Hindlimb muscle (tissue), 1 donor: ENCODE results near the gene TMEM220. TPM values are rescaled to one million over a fixed set of nuclear protein-coding genes. Genes with fewer than 3 reads are reported as not detected.
"Not testable (repeated sequence)": the region's sequence is repeated elsewhere in the genome, so short reads cannot be mapped to it uniquely, and the experiment has no call there.

Experiments
- DNase-seq: peaks from one replicate; pipeline ENCODE4 v3.0.0-alpha.2; 2013
- polyA plus RNA-seq: library from polyadenylated mRNA; unstranded; fragments of 120-200 nt; gene quantifications from one replicate; pipeline ENCODE4 v1.2.1, GENCODE V29; 2013; ENCODE audit not compliant: insufficient read length

Gene TMEM220
- polyA plus RNA-seq, 1 donor: 11.3 TPM

DNA sequence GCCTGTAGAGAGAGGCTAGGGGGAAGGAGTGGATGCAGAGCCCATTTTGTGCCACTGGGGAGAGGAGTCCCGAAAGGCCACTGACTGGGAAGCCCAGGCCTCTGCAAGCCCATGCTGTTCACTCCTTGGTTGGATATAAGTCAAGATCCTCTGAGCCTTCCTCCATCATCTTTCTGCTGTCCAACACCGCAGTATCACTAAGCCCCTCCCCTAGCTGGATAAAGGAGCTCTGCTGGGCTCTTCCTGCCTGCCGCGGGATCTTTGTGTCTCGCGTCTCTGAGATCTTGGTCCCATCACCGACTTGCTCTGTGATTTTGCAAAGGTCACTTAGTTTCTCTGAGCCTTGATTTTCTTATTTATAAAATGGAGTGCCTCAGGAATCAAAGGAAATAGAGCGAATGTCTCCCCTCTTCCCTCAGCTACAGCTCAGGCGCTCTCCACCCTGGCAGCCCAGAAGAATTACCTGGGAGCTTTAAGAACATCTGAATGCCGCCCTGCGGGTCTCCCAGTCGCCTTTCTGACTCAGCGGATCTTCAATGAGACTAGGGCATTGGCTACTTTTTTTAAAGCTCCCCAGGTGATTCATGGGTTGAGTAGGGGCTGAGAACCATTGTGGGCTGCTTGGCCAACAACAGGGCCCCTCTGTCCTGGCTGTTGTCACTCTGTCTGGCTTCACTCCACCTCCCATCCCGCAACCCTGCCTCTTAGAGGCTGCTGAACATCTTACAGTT lies 25.2 kb upstream of the TMEM220 start:
- no peak for DNase-seq

GRCh38 chr17:10754109-10754508 lies 24.3 kb upstream of the TMEM220 start:
- DNase-seq: no peak

- DNase-seq: no peak
Observed at GRCh38 chr17:10752696-10753095, 22.9 kb upstream of the TMEM220 start.

DNA sequence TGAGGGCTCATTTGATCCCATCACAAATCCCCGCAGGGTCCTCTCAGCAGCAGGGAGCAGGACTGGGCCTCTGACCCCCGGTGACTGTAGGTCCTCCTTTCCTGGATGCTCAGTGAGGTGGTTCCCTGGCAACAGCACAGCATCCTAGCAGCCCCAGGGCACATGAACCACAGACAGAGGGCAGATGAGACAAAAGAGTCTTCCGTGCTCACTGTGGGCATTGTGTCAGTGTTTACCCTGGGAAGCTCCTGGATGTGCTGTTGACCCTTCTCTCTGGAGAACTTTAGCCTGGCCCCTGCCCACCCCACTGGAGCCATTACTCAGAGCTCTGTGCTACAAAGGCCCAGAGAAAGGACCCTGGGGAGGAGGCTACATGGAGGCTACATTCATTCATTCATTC lies 21.7 kb upstream of the TMEM220 start:
- no peak for DNase-seq

GRCh38 chr17:10750210-10750609 lies 20.4 kb upstream of the TMEM220 start:
- no peak for DNase-seq

DNA sequence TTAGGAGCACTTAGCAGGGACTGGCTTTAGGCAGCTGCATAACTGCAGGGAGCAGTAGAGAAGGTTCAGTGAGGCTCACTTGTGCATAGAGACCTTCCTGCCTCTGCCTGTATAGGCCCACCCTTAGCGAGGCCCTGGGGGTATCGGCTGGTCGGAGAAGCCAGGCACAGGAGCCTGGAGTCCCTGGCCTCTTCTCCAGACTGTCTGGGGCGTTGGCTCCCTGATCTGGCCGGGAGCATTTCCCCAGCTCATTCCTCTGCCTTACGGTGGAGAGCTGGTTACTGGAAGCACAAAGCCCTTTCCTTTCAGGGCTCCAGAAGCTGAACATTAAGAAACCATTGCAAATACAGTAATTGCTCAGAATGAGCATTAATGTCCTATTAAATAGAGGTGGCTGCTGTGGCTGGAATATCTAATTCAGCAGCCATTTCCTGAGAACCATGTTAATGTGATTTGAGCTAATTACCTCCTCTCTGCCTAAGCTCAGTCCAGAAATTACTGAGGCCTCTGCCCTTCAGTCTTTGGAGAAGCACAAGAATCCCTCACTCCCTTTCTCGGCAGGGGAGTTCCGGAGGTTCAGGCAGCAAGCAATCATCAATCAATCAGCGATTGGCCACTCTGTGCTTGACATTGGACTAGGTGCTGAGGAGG lies 18.8 kb upstream of the TMEM220 start:
- no peak for DNase-seq

DNA sequence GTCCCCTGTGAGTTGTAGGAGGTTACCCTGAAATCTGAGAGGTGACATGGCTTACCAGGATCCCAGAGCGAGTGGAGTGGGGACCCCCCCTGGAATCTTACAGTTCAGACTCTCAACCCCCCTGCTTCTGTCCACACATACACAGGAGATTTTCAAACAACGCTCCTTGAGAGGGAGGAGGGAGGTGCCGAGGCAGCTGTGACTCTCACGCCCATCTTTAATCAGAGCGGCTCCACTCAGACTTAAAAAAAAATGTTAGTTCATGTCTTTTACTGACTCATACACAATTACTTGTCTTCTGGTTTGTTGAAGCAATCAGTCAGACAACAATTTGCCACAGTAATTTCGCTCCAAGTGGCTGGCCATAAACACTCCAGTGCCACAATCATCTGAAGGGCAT lies 15.4 kb upstream of the TMEM220 start:
- no peak for DNase-seq

- no peak for DNase-seq
Observed at GRCh38 chr17:10744501-10745000, 14.7 kb upstream of the TMEM220 start.

- peak; percentile 73 for DNase-seq
Observed at GRCh38 chr17:10743316-10744009, 13.6 kb upstream of the TMEM220 start.

- DNase-seq: no peak
Observed at GRCh38 chr17:10742431-10742830, 12.6 kb upstream of the TMEM220 start.

DNA sequence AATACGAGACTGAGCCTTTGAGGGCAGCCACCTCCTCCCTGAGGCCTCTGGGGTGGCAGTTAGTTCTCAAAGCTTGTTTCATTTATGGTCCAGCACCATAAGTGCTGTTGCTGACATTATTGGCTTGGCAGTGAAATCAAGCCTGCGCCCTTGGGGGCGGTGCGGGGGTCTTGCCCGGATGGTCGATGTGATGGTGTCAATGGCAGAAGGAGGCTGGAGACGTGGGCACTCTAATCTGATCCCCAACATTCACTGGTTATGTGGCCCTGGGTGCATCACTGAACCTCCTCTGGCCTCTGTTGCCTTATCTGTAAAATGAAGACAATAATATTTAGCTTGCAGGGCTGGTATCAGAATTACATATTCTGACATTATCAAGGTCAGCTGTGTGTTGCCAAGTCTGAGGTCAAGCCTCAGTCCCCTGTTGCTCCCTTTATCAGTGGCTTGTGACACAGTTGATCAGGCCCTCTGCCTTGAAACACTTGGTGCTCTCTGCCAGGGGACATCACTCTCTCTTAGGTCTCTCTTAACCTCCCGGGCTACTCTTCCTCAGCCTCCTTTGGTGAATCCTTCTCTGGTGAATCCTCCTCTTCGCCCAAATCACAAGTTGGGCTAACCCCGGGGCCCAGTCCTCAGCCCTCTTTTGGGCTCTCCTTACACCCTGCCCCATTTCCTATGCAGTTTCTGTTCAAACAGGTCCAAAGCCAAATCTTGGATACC lies 11.8 kb upstream of the TMEM220 start:
- no peak for DNase-seq

DNA sequence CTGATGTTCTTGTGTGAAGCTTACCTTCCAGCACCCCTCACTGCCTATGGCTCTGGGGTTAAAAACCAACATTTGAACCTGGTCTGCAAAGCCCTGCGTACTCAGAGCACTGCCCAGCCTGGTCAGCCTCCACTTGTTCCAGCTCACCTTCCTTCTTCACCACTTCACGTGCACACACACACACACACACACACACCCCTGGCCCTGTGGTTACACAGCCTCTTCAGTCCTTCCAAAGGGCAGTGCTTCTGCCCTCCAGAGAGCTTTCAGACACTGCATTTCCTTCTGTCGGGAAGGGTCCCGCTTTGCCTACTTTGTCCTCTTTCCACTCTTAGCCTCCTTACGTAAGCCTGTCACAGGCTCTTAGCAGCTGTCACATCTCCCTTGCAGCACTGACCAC lies 9.6 kb upstream of the TMEM220 start:
- no peak for DNase-seq

DNA sequence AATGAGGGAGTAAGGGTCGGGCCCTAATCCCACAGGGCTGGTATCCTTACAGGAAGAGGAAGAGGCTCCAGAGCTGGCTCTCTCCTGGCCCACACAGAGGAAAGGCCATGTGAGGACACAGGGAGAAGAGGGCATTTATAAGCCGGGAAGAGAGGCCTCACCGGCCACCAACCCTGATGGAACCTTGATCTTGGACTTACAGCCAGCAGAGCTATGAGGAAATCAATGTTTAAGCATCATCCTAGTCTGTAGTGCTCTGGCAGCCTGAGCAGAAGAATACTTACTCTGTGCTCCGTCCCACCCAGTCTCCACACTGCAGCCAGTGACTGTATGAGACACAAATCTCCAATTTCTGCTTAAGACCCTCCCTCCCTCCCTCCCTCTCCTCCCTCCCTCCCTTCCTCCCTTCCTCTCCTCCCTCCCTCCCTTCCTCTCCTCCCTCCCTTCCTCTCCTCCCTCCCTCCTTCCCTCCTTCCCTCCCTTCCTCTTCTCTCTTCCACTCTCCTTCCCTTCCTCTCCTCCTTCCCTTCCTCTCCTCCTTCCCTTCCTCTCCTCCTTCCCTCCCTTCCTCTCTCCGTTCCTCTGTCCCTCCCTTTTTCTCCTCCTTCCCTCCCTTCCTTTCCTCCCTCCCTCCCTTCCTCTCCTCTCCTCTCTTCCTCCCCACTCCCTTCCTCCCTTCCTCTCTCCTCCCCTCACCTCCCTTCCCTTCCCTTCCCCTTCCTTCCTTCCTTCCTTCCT lies 8.9 kb upstream of the TMEM220 start:
- DNase-seq: peak; percentile 52

DNA sequence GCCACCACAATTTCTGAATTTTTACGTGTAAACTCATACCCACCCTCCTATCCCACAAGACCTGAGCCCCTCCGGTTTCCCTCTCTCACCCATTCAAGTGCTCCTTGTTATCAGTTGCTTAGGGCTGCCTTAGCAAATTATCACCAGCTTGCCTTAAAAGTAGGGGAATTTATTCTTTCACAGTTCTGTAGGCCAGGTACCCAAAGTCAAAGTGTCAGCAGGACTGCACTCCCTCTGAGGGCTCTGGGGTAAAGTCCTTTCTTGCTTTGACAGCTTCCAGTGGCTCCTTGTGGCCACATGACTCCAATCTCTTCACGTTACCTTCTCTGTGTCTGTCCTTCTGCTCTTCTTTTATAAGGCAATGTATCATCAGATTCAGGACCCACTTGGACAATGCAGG lies 7.9 kb upstream of the TMEM220 start:
- no peak for DNase-seq

DNA sequence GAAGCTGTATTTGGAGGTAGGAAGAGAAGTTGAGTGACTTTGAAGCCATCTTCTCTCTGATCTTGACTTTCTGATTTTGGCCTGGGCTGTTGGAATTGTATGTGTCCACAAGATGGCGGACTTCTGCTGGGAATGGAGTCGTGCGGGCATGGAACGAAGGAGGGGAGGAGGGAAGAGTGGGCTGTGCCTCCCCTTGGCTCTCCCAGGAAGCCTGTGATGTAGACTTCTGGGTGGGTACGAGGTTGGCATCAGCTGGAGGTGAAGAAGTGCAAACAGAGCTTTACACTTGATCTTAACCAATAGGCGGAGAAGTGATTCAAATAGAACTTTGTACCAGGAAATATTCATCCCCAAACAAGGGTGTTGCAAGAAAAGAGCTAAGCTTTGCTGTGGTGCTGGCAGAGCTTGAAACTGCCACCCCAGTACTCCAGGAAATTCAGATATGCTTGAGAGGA lies 7.4 kb upstream of the TMEM220 start:
- peak; percentile 60 for DNase-seq

DNA sequence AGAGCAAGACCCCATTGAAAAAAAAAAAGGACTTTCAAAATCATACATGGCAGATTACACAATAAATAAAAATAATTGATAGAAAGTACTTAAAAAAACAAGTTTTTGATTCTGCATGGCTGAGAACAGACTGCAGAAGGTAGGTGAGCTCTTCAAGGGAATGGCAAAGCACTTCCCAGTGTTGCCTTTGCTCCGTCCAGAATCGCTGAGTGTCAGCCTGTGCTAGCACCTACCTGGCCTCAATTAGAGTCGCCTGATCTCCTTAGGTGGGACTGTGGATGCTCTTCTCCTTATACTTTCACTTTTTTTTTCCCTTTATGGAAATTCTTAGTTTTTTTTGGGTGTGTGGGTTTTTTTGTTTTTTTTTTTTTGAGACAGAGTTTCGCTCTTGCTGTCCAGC lies 6.0 kb upstream of the TMEM220 start:
- no peak for DNase-seq

DNA sequence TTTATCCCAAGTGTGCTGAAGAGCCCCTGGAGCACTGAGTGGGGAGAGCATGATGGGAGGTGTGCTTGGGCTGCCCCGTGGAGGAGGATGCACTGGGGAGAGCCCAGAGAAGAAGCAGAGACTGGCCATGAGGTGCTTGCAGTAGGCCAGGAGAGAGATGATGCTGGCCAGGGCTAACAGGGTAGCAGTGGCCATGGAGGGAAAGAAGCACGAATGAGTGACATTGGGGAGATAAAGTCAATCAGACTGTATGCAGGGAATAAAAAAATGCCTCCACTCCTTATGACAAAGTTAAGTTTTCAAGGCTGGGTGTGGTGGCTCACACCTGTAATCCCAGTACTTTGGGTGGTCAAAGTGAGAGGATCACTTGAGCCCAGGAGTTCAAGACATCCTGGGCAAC lies 5.4 kb upstream of the TMEM220 start:
- no peak for DNase-seq

GRCh38 chr17:10733666-10734065 lies 3.8 kb upstream of the TMEM220 start:
- DNase-seq: no peak

GRCh38 chr17:10732121-10732520 lies 2.3 kb upstream of the TMEM220 start:
- not testable (repeated sequence) for DNase-seq

DNA sequence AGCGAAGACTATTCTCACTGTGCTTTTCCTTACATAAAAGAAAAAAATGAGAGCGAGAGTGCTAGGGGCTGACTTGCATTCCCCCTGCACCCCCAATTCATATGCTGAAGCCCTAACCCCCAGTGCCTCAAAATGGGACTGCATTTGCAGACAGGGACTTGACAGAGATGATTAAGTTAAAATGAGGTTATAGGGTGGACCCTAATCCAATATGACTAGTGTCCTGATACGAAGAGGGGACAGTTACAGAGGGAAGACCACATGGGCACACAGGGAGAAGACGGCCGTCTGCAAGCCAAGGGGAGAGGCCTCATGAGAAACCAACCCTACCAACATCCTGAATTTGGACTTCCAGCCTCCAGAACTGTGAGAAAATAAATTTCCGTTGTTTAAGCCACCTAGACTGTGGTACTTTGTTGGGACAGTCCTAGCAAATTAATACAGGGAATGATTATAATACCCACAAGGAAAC lies 1.6 kb upstream of the TMEM220 start:
- DNase-seq: no peak

DNA sequence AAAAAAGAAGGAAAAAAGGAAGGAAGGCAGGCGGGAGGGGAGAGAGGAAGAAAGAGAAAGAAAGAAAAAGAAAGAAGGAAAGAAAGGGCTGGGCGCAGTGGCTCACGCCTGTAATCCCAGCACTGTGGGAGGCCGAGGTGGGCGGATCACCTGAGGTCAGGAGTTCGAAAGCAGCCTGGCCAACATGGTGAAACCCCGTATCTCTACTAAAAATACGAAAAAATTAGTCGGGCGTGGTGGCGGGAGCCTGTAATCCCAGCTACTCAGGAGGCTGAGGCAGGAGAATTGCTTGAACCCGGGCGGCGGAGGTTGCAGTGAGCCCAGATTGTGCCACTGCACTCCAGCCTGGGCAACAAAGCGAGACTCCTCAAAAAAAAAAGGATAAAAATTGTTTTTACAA lies 424 bp upstream of the TMEM220 start:
- DNase-seq: not testable (repeated sequence)

GRCh38 chr17:10728331-10728892 lies 1.4 kb downstream of the TMEM220 start:
- DNase-seq: no peak
